ENCODE measurements around the gene ABHD8. TPM values are rescaled to one million over a fixed set of nuclear protein-coding genes. Genes with fewer than 3 reads are reported as not detected.

Gene ABHD8
- total RNA-seq, 1 donor from 2014 or later: 4.6 TPM

GRCh38 chr19:17302391-17303166 lies 646 bp downstream of the ABHD8 start:
- H2AFZ ChIP-seq (replicated peaks): peak overlapping the region; percentile 77
- DNase-seq (ENCODE audit: low spot score): peak; percentile 42

GRCh38 chr19:17300992-17301619 lies 2.1 kb downstream of the ABHD8 start:
- no peak for TF ChIP-seq EZH2 (IDR thresholded peaks at IDR 0.05)
- TF ChIP-seq CTCF (IDR thresholded peaks at IDR 0.05): no peak
- no peak for TF ChIP-seq EZH2phosphoT487 (IDR thresholded peaks at IDR 0.05)

More at GRCh38 chr19:17302391-17303166, 646 bp downstream of the ABHD8 start:
- Histone ChIP-seq H3K4me1 (peaks cover 6% of the 10 kb centered on the region), H3K27me3 (no peaks in the 10 kb centered on the region), H3K4me2 (peak overlapping the region; percentile 90), H4K20me1 (ENCODE audit: low read depth) (no peaks in the 10 kb centered on the region), H3F3A (ENCODE audit: low read depth) (peaks cover 30% of the 10 kb centered on the region), H3K4me3 (peak overlapping the region; percentile 67), H3K79me2 (ENCODE audit: low read depth) (peaks cover 11% of the 10 kb centered on the region), H3K9ac (no peak overlapping the region), H3K9me3 (ENCODE audit: low read depth) (no peaks in the 10 kb centered on the region), H3K27ac (no peak overlapping the region), H3K36me3 (no peaks in the 10 kb centered on the region)
- Mint-ChIP-seq H3K4me1 (peaks cover 27% of the 10 kb centered on the region), H3K9me3 (peaks cover 4% of the 10 kb centered on the region), H3K4me3 (peak overlapping the region; percentile 91), H3K36me3 (peaks cover 12% of the 10 kb centered on the region), H3K27me3 (ENCODE audit: insufficient read depth, low read depth) (peaks cover 5% of the 10 kb centered on the region), H3K27ac (no peak overlapping the region)
- TF ChIP-seq EZH2 (IDR thresholded peaks at IDR 0.05): no peak

GRCh38 chr19:17296976-17297375 lies 6.2 kb downstream of the ABHD8 start:
- peaks cover 4% of the 10 kb centered on the region for H3K4me1 Mint-ChIP-seq
- Histone ChIP-seq H3K27me3 (no peaks in the 10 kb centered on the region), H3F3A (ENCODE audit: low read depth) (peaks cover 22% of the 10 kb centered on the region), H3K9me3 (ENCODE audit: low read depth) (no peaks in the 10 kb centered on the region), H2AFZ (replicated peaks) (no peak overlapping the region), H3K4me1 (peaks cover 2% of the 10 kb centered on the region), H4K20me1 (ENCODE audit: low read depth) (no peaks in the 10 kb centered on the region), H3K9ac (no peak overlapping the region), H3K4me2 (no peak overlapping the region), H3K27ac (no peak overlapping the region), H3K4me3 (no peak overlapping the region), H3K79me2 (ENCODE audit: low read depth) (no peaks in the 10 kb centered on the region), H3K36me3 (no peaks in the 10 kb centered on the region)
- no peak for DNase-seq (ENCODE audit: low spot score)
- TF ChIP-seq EZH2 (IDR thresholded peaks at IDR 0.05) (no peak), CTCF (IDR thresholded peaks at IDR 0.05) (no peak), EZH2phosphoT487 (IDR thresholded peaks at IDR 0.05) (no peak)
- H3K27ac Mint-ChIP-seq: no peak overlapping the region
- peaks cover 2% of the 10 kb centered on the region for H3K27me3 Mint-ChIP-seq (ENCODE audit: insufficient read depth, low read depth)
- peak overlapping the region; percentile 41 for H3K4me3 Mint-ChIP-seq
- H3K36me3 Mint-ChIP-seq: peaks cover 23% of the 10 kb centered on the region
- H3K9me3 Mint-ChIP-seq: peaks cover 4% of the 10 kb centered on the region

More at GRCh38 chr19:17300992-17301619, 2.1 kb downstream of the ABHD8 start:
- Histone ChIP-seq H3K36me3 (no peaks in the 10 kb centered on the region), H3K4me1 (peaks cover 6% of the 10 kb centered on the region), H3K79me2 (ENCODE audit: low read depth) (no peaks in the 10 kb centered on the region), H3K27me3 (no peaks in the 10 kb centered on the region), H3K4me3 (no peak overlapping the region), H3K4me2 (no peak overlapping the region), H4K20me1 (ENCODE audit: low read depth) (no peaks in the 10 kb centered on the region), H3K27ac (no peak overlapping the region), H2AFZ (replicated peaks) (no peak overlapping the region), H3F3A (ENCODE audit: low read depth) (peaks cover 22% of the 10 kb centered on the region), H3K9me3 (ENCODE audit: low read depth) (no peaks in the 10 kb centered on the region), H3K9ac (no peak overlapping the region)
- Mint-ChIP-seq H3K9me3 (peaks cover 4% of the 10 kb centered on the region), H3K36me3 (peaks cover 18% of the 10 kb centered on the region), H3K27me3 (ENCODE audit: insufficient read depth, low read depth) (peaks cover 5% of the 10 kb centered on the region), H3K4me3 (no peak overlapping the region), H3K4me1 (peaks cover 23% of the 10 kb centered on the region), H3K27ac (no peak overlapping the region)
- no peak for DNase-seq (ENCODE audit: low spot score)
